HEK293 (cell line): Measurements from ENCODE around the gene MCM7.

Experiments used
- GLI4 ChIP-seq: fragments of 450-650 bp; formaldehyde crosslinking; IDR thresholded peaks from 2 replicates; pipeline ENCODE4 v1.5.1; 2016; ENCODE audit warnings: missing biosample characterization, missing genetic modification characterization
- GLIS2 ChIP-seq: fragments of 450-650 bp; formaldehyde crosslinking; IDR thresholded peaks from 2 replicates; pipeline ENCODE4 v1.5.1; 2016; ENCODE audit warnings: missing biosample characterization, missing genetic modification characterization
- HIC1 ChIP-seq: fragments of 450-650 bp; formaldehyde crosslinking; IDR thresholded peaks from 2 replicates; pipeline ENCODE4 v1.5.1; 2016; ENCODE audit warnings: missing biosample characterization, missing genetic modification characterization
- HOXA7 ChIP-seq: sonication (generic); formaldehyde crosslinking; IDR thresholded peaks from 2 replicates; pipeline ENCODE4 v1.8.1; 2022; ENCODE audit warnings: missing genetic modification reagents, borderline replicate concordance
- KLF1 ChIP-seq: fragments of 450-650 bp; formaldehyde crosslinking; IDR thresholded peaks from 2 replicates; pipeline ENCODE4 v1.5.1; 2016; ENCODE audit warnings: missing biosample characterization, missing genetic modification characterization
- KLF10 ChIP-seq: fragments of 450-650 bp; IDR thresholded peaks from 2 replicates; pipeline ENCODE4 v1.5.1; 2018; ENCODE audit warnings: missing biosample characterization, mild to moderate bottlenecking, missing genetic modification characterization
- MZF1 ChIP-seq: fragments of 450-650 bp; formaldehyde crosslinking; IDR thresholded peaks from 2 replicates; pipeline ENCODE4 v1.5.1; 2017; ENCODE audit warnings: missing biosample characterization, missing genetic modification characterization, borderline replicate concordance
- PRDM1 ChIP-seq: fragments of 450-650 bp; formaldehyde crosslinking; IDR thresholded peaks from 2 replicates; pipeline ENCODE4; 2016; ENCODE audit warnings: missing biosample characterization, missing genetic modification characterization
- SALL2 ChIP-seq: fragments of 450-650 bp; formaldehyde crosslinking; IDR thresholded peaks from 2 replicates; pipeline ENCODE4 v1.5.0; 2017; ENCODE audit warnings: missing biosample characterization, mild to moderate bottlenecking, missing genetic modification characterization, borderline replicate concordance
- SP3 ChIP-seq: fragments of 450-650 bp; formaldehyde crosslinking; IDR thresholded peaks from 2 replicates; pipeline ENCODE4 v1.5.1; 2016; ENCODE audit warnings: missing biosample characterization, missing genetic modification characterization
- ZBTB21 ChIP-seq: fragments of 450-650 bp; formaldehyde crosslinking; IDR thresholded peaks from 2 replicates; pipeline ENCODE4 v1.5.1; 2017; ENCODE audit warnings: missing biosample characterization, missing genetic modification characterization
- ZNF114 ChIP-seq: fragments of 450-650 bp; formaldehyde crosslinking; IDR thresholded peaks from 2 replicates; pipeline ENCODE4 v1.5.0; 2017; ENCODE audit warnings: missing biosample characterization, missing genetic modification characterization
- ZNF146 ChIP-seq: fragments of 450-650 bp; formaldehyde crosslinking; IDR thresholded peaks from 2 replicates; pipeline ENCODE4 v1.5.1; 2016; ENCODE audit warnings: missing biosample characterization, missing genetic modification characterization
- ZNF169 ChIP-seq: fragments of 450-650 bp; formaldehyde crosslinking; IDR thresholded peaks from 2 replicates; pipeline ENCODE4 v1.5.1; 2016; ENCODE audit warnings: missing biosample characterization, missing genetic modification characterization
- ZNF202 ChIP-seq: fragments of 450-650 bp; formaldehyde crosslinking; IDR thresholded peaks from 2 replicates; pipeline ENCODE4 v1.5.1; 2016; ENCODE audit warnings: missing biosample characterization, missing genetic modification characterization, borderline replicate concordance
- ZNF24 ChIP-seq: fragments of 450-650 bp; formaldehyde crosslinking; IDR thresholded peaks from 2 replicates; pipeline ENCODE4 v1.5.1; 2016; ENCODE audit warnings: missing biosample characterization, missing genetic modification characterization
- ZNF350 ChIP-seq: fragments of 450-650 bp; formaldehyde crosslinking; IDR thresholded peaks from 2 replicates; pipeline ENCODE4 v1.5.0; 2017; ENCODE audit warnings: missing biosample characterization, mild to moderate bottlenecking, missing genetic modification characterization
- ZNF404 ChIP-seq: fragments of 450-650 bp; formaldehyde crosslinking; IDR thresholded peaks from 2 replicates; pipeline ENCODE4 v1.5.1; 2017; ENCODE audit warnings: missing biosample characterization, missing genetic modification characterization
- ZNF473 ChIP-seq: fragments of 450-650 bp; formaldehyde crosslinking; IDR thresholded peaks from 2 replicates; pipeline ENCODE4 v1.5.1; 2017; ENCODE audit warnings: missing biosample characterization, missing genetic modification characterization
- ZNF48 ChIP-seq: fragments of 450-650 bp; formaldehyde crosslinking; IDR thresholded peaks from 2 replicates; pipeline ENCODE4 v1.5.1; 2016; ENCODE audit warnings: missing biosample characterization, missing genetic modification characterization
- ZNF501 ChIP-seq: fragments of 450-650 bp; formaldehyde crosslinking; IDR thresholded peaks from 2 replicates; pipeline ENCODE4 v1.5.1; 2016; ENCODE audit warnings: missing biosample characterization, missing genetic modification characterization
- ZNF510 ChIP-seq: fragments of 450-650 bp; formaldehyde crosslinking; IDR thresholded peaks from 2 replicates; pipeline ENCODE4 v1.5.1; 2018; ENCODE audit warnings: mild to moderate bottlenecking, missing genetic modification characterization, missing biosample characterization; ENCODE audit not compliant: insufficient replicate concordance
- ZNF518A ChIP-seq: fragments of 450-650 bp; formaldehyde crosslinking; conservative IDR thresholded peaks from 2 replicates; pipeline ENCODE4 v1.5.1; 2016; ENCODE audit warnings: low read depth, missing biosample characterization, missing genetic modification characterization
- ZNF529 ChIP-seq: fragments of 450-650 bp; formaldehyde crosslinking; IDR thresholded peaks from 2 replicates; pipeline ENCODE4 v1.5.1; 2017; ENCODE audit warnings: missing genetic modification characterization, missing biosample characterization; ENCODE audit not compliant: insufficient replicate concordance
- ZNF580 ChIP-seq: fragments of 450-650 bp; formaldehyde crosslinking; IDR thresholded peaks from 2 replicates; pipeline ENCODE4 v1.5.1; 2016; ENCODE audit warnings: missing biosample characterization, missing genetic modification characterization
- ZNF621 ChIP-seq: fragments of 450-650 bp; formaldehyde crosslinking; IDR thresholded peaks from 2 replicates; pipeline ENCODE4 v1.5.1; 2017; ENCODE audit warnings: missing biosample characterization, missing genetic modification characterization
- ZNF704 ChIP-seq: fragments of 450-650 bp; formaldehyde crosslinking; IDR thresholded peaks from 2 replicates; pipeline ENCODE4 v1.5.1; 2016; ENCODE audit warnings: missing biosample characterization, missing genetic modification characterization
- ZNF792 ChIP-seq: fragments of 450-650 bp; formaldehyde crosslinking; IDR thresholded peaks from 2 replicates; pipeline ENCODE4 v1.5.1; 2016; ENCODE audit warnings: missing biosample characterization, missing genetic modification characterization
- ZNF837 ChIP-seq: fragments of 450-650 bp; formaldehyde crosslinking; IDR thresholded peaks from 2 replicates; pipeline ENCODE4 v1.5.1; 2016; ENCODE audit warnings: missing biosample characterization, missing genetic modification characterization
- ZSCAN5A ChIP-seq: fragments of 450-650 bp; formaldehyde crosslinking; IDR thresholded peaks from 2 replicates; pipeline ENCODE4 v1.5.1; 2016; ENCODE audit warnings: missing biosample characterization, missing genetic modification characterization
- ZXDB ChIP-seq: fragments of 450-650 bp; formaldehyde crosslinking; IDR thresholded peaks from 2 replicates; pipeline ENCODE4 v1.5.1; 2016; ENCODE audit warnings: missing biosample characterization, missing genetic modification characterization

MCM7 gene

GRCh38 chr7:100148225-100148558 is 47.0 kb upstream of the MCM7 start (continued):
- TF ChIP-seq HIC1 (tag by site-specific recombination) (no peak), ZNF837 (tag by site-specific recombination) (no peak), ZNF518A (0 out of 2 replicates have a peak, but pooled peaks have one; percentile 16), HOXA7 (CRISPR knock-in tag) (no peak), ZNF48 (tag by site-specific recombination) (no peak), KLF10 (tag by site-specific recombination) (peak; percentile 30; the same call in 1 of the 2 replicates), GLI4 (tag by site-specific recombination) (no peak), ZBTB21 (0 out of 2 replicates have a peak, but pooled peaks have one; percentile 25), ZNF621 (no peak), ZNF580 (tag by site-specific recombination) (0 out of 2 replicates have a peak, but pooled peaks have one; percentile 8), ZNF24 (no peak), ZNF501 (tag by site-specific recombination) (no peak; the same call in 1 of the 2 replicates), KLF1 (peak; percentile 47; the same call in 1 of the 2 replicates), ZNF202 (tag by site-specific recombination) (no peak), SALL2 (no peak), ZNF114 (tag by site-specific recombination) (no peak), ZNF350 (tag by site-specific recombination) (no peak), ZNF792 (tag by site-specific recombination) (no peak), ZNF704 (tag by site-specific recombination) (no peak), PRDM1 (tag by site-specific recombination) (no peak), ZNF473 (tag by site-specific recombination) (no peak), ZNF529 (tag by site-specific recombination) (no peak), SP3 (tag by site-specific recombination) (no peak), ZNF404 (no peak), ZNF510 (no peak), MZF1 (no peak), ZSCAN5A (0 out of 2 replicates have a peak, but pooled peaks have one; percentile 50), ZNF146 (tag by site-specific recombination) (no peak), ZXDB (tag by site-specific recombination) (peak; percentile 12; the same call in 1 of the 2 replicates), ZNF169 (tag by site-specific recombination) (no peak), GLIS2 (tag by site-specific recombination) (no peak)
